ENCODE data around the gene ZMYND15. TPM values are rescaled to one million over a fixed set of nuclear protein-coding genes. Genes with fewer than 3 reads are reported as not detected.

ZMYND15 gene
- total and polyA plus RNA-seq, 4 donors, result 0.47 to 2.4 (median 0.71) TPM

DNA sequence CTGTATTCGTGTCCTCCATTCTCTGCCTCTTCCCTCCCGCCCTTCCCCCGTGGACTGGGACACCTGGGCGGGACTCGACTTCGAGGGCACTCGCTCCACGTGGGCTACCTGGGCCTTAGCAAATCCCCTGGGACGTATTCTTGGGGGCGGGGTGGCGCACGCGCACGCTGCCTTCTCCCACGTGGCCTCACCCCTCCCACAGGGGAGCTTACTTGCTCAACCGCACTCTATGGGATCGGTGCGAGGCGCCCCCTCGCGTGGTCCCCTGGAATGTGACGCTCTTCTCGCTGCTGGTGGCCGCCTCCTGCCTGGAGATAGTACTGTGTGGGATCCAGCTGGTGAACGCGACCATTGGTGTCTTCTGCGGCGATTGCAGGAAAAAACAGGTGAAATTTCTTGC, 43.0 kb downstream of the ZMYND15 start (continued):
- TF ChIP-seq, protein P1, sequence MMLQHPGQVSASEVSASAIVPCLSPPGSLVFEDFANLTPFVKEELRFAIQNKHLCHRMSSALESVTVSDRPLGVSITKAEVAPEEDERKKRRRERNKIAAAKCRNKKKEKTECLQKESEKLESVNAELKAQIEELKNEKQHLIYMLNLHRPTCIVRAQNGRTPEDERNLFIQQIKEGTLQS (IDR thresholded peaks at IDR 0.05), result no peak
- TF ChIP-seq, protein P2, sequence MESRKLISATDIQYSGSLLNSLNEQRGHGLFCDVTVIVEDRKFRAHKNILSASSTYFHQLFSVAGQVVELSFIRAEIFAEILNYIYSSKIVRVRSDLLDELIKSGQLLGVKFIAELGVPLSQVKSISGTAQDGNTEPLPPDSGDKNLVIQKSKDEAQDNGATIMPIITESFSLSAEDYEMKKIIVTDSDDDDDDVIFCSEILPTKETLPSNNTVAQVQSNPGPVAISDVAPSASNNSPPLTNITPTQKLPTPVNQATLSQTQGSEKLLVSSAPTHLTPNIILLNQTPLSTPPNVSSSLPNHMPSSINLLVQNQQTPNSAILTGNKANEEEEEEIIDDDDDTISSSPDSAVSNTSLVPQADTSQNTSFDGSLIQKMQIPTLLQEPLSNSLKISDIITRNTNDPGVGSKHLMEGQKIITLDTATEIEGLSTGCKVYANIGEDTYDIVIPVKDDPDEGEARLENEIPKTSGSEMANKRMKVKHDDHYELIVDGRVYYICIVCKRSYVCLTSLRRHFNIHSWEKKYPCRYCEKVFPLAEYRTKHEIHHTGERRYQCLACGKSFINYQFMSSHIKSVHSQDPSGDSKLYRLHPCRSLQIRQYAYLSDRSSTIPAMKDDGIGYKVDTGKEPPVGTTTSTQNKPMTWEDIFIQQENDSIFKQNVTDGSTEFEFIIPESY (IDR thresholded peaks at IDR 0.05), result no peak
- no peak for TF ChIP-seq SP1 (IDR thresholded peaks at IDR 0.05)
- TF ChIP-seq FOXA1 (IDR thresholded peaks at IDR 0.05), result no peak
- TF ChIP-seq NR2F2 (IDR thresholded peaks at IDR 0.05), result no peak
- TF ChIP-seq HNF4A (conservative IDR thresholded peaks at IDR 0.05), result no peak

DNA sequence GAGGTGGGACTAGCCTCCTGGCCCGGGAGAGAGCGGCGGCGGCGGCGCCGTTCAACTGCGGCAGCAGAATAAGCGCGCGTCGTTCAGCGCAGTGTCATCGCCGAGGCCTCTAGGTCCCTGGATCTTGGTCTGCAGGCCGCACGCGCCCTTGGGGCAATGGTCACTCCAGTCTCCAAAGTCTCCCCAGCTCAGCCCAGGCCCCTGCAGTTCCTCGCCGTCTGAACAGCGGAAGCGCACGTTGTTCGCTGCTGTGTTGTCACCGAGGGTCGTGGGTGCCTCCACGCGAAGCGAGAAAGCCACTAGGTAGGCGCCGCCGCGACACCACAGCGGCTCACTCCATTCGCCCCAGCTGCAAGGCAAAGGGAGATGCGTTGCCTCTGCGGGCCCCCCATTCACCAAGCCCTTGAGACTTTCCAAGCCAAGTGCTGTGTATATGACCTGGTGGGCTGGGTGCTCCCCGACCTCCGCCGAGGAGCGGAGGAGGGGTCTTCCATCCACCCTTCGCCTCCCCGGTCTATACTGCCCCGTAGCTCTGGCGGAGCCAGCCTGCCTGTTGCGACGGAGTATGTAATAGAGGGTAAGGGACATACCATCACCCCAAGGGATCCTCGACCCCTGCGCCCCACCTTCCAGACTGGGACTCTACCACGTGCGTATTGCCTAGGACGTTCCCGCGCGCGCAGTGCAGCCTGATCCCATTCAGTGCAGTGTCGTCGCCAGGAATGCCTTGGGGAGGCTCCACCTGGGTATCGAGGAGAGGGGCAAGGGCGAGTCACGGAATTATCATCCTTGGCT, 45.9 kb downstream of the ZMYND15 start:
- peak overlapping the region; percentile 49 to 60 for H3K27ac ChIP-seq (ENCODE audit: low read depth in 1 of 2, low read length in 2 of 2)
- no peak for DNase-seq (ENCODE audit: low spot score)
- peaks cover 3 to 34% (median 19%) of the 10 kb centered on the region in 4 donors for H3K4me1 ChIP-seq (ENCODE audit: control insufficient read depth in 4 of 4, insufficient read depth in 4 of 4, low read length in 3 of 4)
- H3K9me3 ChIP-seq (ENCODE audit: control insufficient read depth in 4 of 4, low read length in 3 of 4), result no peaks in the 10 kb centered on the region
- no peak overlapping the region for H3K4me3 ChIP-seq (ENCODE audit: low read depth in 1 of 3, low read length in 3 of 3)
- H3K36me3 ChIP-seq (ENCODE audit: control insufficient read depth in 4 of 4, insufficient read depth in 3 of 4, low read depth in 1 of 4, low read length in 3 of 4), result peaks cover 0 to 3% (median under 1%) of the 10 kb centered on the region in 4 donors
- no peak overlapping the region for H3K9ac ChIP-seq (ENCODE audit: low read depth in 1 of 2, low read length in 2 of 2)
- 63% methylated on average over 61 of the region's 61 CpGs for WGBS
- TF ChIP-seq YY1 (IDR thresholded peaks at IDR 0.05) (no peak), SP1 (IDR thresholded peaks at IDR 0.05) (no peak), FOXA2 (IDR thresholded peaks at IDR 0.05) (no peak), EGR1 (IDR thresholded peaks at IDR 0.05; ENCODE audit: low read depth in 2 of 2) (no peak), NR2F2 (IDR thresholded peaks at IDR 0.05) (no peak), GABPA (IDR thresholded peaks at IDR 0.05 in 1 of 2, conservative IDR thresholded peaks at IDR 0.05 in 1 of 2) (no peak), RXRA (IDR thresholded peaks at IDR 0.05) (no peak), HNF4A (conservative IDR thresholded peaks at IDR 0.05) (no peak)
- no peaks in the 10 kb centered on the region for H3K27me3 ChIP-seq (ENCODE audit: control insufficient read depth in 4 of 4, insufficient read depth in 4 of 4, low read length in 3 of 4)

DNA sequence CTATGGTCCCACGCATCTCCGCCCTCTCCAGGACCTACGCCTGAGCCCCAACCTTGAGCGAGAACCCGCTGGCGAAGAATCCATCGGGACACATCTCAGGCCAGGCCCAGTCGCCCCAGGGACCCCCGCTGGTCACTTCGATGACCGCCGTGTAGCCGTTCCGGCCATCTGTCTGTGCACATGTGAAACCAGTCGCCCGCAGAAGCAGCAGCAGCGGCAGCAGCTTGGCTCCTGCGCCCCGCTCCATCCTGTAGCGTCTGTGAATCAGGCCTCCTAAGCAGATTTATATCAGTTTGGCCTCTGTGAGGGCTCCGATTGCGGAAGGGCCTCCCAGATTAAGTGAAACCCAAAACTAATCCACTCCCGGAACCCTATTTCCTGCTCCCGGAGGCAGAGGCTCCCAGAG, 46.5 kb downstream of the ZMYND15 start, which contains the start of gene VMO1:
Gene VMO1 (minus strand): TSS at position 259 of the 406 bp plus-strand sequence. CDS start 12 bp downstream, at position 247.
- no peaks in the 10 kb centered on the region for H3K9me3 ChIP-seq (ENCODE audit: control insufficient read depth in 4 of 4, low read length in 3 of 4)
- H3K27ac ChIP-seq (ENCODE audit: low read depth in 1 of 2, low read length in 2 of 2), result peak within 1 kb of the TSS; percentile 60 to 76
- 56% methylated on average over 24 of the region's 24 CpGs for WGBS
- peaks cover 0 to 3% (median under 1%) of the 10 kb centered on the region in 4 donors for H3K36me3 ChIP-seq (ENCODE audit: control insufficient read depth in 4 of 4, insufficient read depth in 3 of 4, low read depth in 1 of 4, low read length in 3 of 4)
- H3K27me3 ChIP-seq (ENCODE audit: control insufficient read depth in 4 of 4, insufficient read depth in 4 of 4, low read length in 3 of 4), result no peaks in the 10 kb centered on the region
- no peak within 1 kb of the TSS for H3K4me3 ChIP-seq (ENCODE audit: low read depth in 1 of 3, low read length in 3 of 3)
- peaks cover 3 to 37% (median 22%) of the 10 kb centered on the region in 4 donors for H3K4me1 ChIP-seq (ENCODE audit: control insufficient read depth in 4 of 4, insufficient read depth in 4 of 4, low read length in 3 of 4)
- DNase-seq (ENCODE audit: low spot score), result no peak
- TF ChIP-seq, protein P3, sequence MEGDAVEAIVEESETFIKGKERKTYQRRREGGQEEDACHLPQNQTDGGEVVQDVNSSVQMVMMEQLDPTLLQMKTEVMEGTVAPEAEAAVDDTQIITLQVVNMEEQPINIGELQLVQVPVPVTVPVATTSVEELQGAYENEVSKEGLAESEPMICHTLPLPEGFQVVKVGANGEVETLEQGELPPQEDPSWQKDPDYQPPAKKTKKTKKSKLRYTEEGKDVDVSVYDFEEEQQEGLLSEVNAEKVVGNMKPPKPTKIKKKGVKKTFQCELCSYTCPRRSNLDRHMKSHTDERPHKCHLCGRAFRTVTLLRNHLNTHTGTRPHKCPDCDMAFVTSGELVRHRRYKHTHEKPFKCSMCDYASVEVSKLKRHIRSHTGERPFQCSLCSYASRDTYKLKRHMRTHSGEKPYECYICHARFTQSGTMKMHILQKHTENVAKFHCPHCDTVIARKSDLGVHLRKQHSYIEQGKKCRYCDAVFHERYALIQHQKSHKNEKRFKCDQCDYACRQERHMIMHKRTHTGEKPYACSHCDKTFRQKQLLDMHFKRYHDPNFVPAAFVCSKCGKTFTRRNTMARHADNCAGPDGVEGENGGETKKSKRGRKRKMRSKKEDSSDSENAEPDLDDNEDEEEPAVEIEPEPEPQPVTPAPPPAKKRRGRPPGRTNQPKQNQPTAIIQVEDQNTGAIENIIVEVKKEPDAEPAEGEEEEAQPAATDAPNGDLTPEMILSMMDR (IDR thresholded peaks at IDR 0.05; ENCODE audit: low read depth, low read length, missing input control), result no peak
- TF ChIP-seq YY1 (IDR thresholded peaks at IDR 0.05), result no peak
- TF ChIP-seq, protein P4, sequence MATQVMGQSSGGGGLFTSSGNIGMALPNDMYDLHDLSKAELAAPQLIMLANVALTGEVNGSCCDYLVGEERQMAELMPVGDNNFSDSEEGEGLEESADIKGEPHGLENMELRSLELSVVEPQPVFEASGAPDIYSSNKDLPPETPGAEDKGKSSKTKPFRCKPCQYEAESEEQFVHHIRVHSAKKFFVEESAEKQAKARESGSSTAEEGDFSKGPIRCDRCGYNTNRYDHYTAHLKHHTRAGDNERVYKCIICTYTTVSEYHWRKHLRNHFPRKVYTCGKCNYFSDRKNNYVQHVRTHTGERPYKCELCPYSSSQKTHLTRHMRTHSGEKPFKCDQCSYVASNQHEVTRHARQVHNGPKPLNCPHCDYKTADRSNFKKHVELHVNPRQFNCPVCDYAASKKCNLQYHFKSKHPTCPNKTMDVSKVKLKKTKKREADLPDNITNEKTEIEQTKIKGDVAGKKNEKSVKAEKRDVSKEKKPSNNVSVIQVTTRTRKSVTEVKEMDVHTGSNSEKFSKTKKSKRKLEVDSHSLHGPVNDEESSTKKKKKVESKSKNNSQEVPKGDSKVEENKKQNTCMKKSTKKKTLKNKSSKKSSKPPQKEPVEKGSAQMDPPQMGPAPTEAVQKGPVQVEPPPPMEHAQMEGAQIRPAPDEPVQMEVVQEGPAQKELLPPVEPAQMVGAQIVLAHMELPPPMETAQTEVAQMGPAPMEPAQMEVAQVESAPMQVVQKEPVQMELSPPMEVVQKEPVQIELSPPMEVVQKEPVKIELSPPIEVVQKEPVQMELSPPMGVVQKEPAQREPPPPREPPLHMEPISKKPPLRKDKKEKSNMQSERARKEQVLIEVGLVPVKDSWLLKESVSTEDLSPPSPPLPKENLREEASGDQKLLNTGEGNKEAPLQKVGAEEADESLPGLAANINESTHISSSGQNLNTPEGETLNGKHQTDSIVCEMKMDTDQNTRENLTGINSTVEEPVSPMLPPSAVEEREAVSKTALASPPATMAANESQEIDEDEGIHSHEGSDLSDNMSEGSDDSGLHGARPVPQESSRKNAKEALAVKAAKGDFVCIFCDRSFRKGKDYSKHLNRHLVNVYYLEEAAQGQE (IDR thresholded peaks at IDR 0.05), result no peak
- TF ChIP-seq RAD21 (IDR thresholded peaks at IDR 0.05), result peak in 1 of 2 donors; percentile 11
- no peak for TF ChIP-seq SP1 (IDR thresholded peaks at IDR 0.05)
- no peak for TF ChIP-seq HNF4G (IDR thresholded peaks at IDR 0.05)
- no peak for TF ChIP-seq HNF4A (conservative IDR thresholded peaks at IDR 0.05)
- TF ChIP-seq, protein P1 (IDR thresholded peaks at IDR 0.05), result no peak
- TF ChIP-seq, protein P5, sequence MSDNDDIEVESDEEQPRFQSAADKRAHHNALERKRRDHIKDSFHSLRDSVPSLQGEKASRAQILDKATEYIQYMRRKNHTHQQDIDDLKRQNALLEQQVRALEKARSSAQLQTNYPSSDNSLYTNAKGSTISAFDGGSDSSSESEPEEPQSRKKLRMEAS (IDR thresholded peaks at IDR 0.05), result no peak
- peak; percentile 36 for TF ChIP-seq NR2F2 (IDR thresholded peaks at IDR 0.05)
- TF ChIP-seq, protein P2 (IDR thresholded peaks at IDR 0.05), result no peak
- TF ChIP-seq EGR1 (IDR thresholded peaks at IDR 0.05; ENCODE audit: low read depth in 2 of 2), result no peak
- peak within 1 kb of the TSS in 1 of 2 donors; percentile 27 for H3K9ac ChIP-seq (ENCODE audit: low read depth in 1 of 2, low read length in 2 of 2)
